ENCODE measurements around the gene MTRR. TPM values are rescaled to one million over a fixed set of nuclear protein-coding genes. Genes with fewer than 3 reads are reported as not detected.

Gene MTRR
- total RNA-seq, 1 experiment from 2014 or later = 46.9 TPM

DNA sequence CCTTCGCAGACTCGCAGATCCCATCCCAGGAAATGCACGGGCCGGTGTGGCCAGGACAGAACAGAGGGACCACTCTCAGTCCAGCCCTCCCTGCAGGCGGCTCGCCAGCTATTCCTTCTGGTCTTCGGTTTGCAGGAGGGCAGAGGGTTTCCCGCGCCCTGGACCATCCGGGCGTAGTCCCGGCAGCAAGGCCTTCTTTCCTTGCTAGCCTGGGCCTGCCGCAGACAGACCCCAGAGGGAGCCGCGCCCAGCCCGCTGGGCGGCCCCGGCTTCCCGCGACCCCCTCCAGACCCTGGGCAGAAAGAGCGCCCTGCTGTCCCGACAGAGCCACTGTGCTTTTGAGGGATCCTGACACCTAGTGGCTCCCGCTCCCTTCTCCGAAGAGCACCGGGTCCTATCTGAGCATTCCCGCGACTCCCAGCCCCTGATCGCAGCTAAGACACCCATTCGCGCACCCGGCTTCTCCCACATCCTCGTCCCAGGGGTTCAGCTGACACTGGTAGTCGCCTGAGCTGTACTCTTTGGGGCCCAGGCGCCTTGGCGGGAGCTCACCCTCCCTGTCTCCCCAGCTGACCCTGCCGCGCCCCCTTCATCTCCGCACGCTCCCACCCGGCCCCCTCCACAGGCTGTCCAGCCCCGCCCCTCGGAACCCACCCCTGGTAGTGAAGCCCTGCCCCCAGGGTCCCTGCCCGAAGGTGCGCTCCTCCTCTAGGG, 19.1 kb upstream of the MTRR start:
- ChIA-PET CTCF (interaction anchor here (0.6 to 2.6 kb wide), 18 partner anchors 11 to 1215 kb away, joined by 3 to 28 read pairs (median 4); partner anchors contain the start of genes FASTKD3 and MTRR), POLR2A (interaction anchor here (1.3 kb wide), 1 partner anchor 34 kb away, joined by 3 read pairs; no protein-coding TSS in a partner anchor)
- Mint-ChIP-seq H3K36me3 (no peaks in the 10 kb centered on the region), H3K27me3 (ENCODE audit: low read depth) (peaks cover 73% of the 10 kb centered on the region), H3K27ac (no peak overlapping the region), H3K4me3 (peak overlapping the region; percentile 82), H3K4me1 (peaks cover 7% of the 10 kb centered on the region), H3K9me3 (peaks cover 11% of the 10 kb centered on the region)
- DNase-seq (ENCODE audit: low spot score) (peak; percentile 49), ATAC-seq (peak; percentile 46)
- TF ChIP-seq NR1H2 (CRISPR knock-in tag; IDR thresholded peaks at IDR 0.05) (no peak), ZNF396 (CRISPR knock-in tag; IDR thresholded peaks at IDR 0.05; ENCODE audit: borderline replicate concordance) (no peak), ZBTB21 (CRISPR knock-in tag; IDR thresholded peaks at IDR 0.05; ENCODE audit: borderline replicate concordance) (no peak), ETV6 (CRISPR knock-in tag; IDR thresholded peaks at IDR 0.05) (no peak), ZNF317 (CRISPR knock-in tag; IDR thresholded peaks at IDR 0.05; ENCODE audit: borderline replicate concordance, low read depth) (no peak), FOXP1 (CRISPR knock-in tag; IDR thresholded peaks at IDR 0.05; ENCODE audit: borderline replicate concordance) (0 out of 2 replicates have a peak, but pooled peaks have one; percentile 27), SP1 (CRISPR knock-in tag; conservative IDR thresholded peaks at IDR 0.05) (peak; percentile 45; the same call in 1 of the 2 replicates), MYBL2 (CRISPR knock-in tag; IDR thresholded peaks at IDR 0.05) (no peak), TCF7 (CRISPR knock-in tag; IDR thresholded peaks at IDR 0.05; ENCODE audit: low read depth) (no peak), SOX15 (CRISPR knock-in tag; IDR thresholded peaks at IDR 0.05) (no peak), ZNF263 (CRISPR knock-in tag; IDR thresholded peaks at IDR 0.05; ENCODE audit: low read depth) (no peak), ZNF423 (CRISPR knock-in tag; IDR thresholded peaks at IDR 0.05) (peak; percentile 66; the same call in 1 of the 2 replicates)
- TF ChIP-seq, protein P1, sequence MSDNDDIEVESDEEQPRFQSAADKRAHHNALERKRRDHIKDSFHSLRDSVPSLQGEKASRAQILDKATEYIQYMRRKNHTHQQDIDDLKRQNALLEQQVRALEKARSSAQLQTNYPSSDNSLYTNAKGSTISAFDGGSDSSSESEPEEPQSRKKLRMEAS (CRISPR knock-in tag; IDR thresholded peaks at IDR 0.05) = 0 out of 2 replicates have a peak, but pooled peaks have one; percentile 35
- TF ChIP-seq, protein P2, sequence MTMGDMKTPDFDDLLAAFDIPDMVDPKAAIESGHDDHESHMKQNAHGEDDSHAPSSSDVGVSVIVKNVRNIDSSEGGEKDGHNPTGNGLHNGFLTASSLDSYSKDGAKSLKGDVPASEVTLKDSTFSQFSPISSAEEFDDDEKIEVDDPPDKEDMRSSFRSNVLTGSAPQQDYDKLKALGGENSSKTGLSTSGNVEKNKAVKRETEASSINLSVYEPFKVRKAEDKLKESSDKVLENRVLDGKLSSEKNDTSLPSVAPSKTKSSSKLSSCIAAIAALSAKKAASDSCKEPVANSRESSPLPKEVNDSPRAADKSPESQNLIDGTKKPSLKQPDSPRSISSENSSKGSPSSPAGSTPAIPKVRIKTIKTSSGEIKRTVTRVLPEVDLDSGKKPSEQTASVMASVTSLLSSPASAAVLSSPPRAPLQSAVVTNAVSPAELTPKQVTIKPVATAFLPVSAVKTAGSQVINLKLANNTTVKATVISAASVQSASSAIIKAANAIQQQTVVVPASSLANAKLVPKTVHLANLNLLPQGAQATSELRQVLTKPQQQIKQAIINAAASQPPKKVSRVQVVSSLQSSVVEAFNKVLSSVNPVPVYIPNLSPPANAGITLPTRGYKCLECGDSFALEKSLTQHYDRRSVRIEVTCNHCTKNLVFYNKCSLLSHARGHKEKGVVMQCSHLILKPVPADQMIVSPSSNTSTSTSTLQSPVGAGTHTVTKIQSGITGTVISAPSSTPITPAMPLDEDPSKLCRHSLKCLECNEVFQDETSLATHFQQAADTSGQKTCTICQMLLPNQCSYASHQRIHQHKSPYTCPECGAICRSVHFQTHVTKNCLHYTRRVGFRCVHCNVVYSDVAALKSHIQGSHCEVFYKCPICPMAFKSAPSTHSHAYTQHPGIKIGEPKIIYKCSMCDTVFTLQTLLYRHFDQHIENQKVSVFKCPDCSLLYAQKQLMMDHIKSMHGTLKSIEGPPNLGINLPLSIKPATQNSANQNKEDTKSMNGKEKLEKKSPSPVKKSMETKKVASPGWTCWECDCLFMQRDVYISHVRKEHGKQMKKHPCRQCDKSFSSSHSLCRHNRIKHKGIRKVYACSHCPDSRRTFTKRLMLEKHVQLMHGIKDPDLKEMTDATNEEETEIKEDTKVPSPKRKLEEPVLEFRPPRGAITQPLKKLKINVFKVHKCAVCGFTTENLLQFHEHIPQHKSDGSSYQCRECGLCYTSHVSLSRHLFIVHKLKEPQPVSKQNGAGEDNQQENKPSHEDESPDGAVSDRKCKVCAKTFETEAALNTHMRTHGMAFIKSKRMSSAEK (CRISPR knock-in tag; IDR thresholded peaks at IDR 0.05; ENCODE audit: borderline replicate concordance) = no peak
- TF ChIP-seq, protein P3, sequence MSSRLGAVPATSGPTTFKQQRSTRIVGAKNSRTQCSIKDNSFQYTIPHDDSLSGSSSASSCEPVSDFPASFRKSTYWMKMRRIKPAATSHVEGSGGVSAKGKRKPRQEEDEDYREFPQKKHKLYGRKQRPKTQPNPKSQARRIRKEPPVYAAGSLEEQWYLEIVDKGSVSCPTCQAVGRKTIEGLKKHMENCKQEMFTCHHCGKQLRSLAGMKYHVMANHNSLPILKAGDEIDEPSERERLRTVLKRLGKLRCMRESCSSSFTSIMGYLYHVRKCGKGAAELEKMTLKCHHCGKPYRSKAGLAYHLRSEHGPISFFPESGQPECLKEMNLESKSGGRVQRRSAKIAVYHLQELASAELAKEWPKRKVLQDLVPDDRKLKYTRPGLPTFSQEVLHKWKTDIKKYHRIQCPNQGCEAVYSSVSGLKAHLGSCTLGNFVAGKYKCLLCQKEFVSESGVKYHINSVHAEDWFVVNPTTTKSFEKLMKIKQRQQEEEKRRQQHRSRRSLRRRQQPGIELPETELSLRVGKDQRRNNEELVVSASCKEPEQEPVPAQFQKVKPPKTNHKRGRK (CRISPR knock-in tag; IDR thresholded peaks at IDR 0.05; ENCODE audit: borderline replicate concordance) = no peak
- TF ChIP-seq, protein P4, sequence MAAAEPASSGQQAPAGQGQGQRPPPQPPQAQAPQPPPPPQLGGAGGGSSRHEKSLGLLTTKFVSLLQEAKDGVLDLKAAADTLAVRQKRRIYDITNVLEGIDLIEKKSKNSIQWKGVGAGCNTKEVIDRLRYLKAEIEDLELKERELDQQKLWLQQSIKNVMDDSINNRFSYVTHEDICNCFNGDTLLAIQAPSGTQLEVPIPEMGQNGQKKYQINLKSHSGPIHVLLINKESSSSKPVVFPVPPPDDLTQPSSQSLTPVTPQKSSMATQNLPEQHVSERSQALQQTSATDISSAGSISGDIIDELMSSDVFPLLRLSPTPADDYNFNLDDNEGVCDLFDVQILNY (CRISPR knock-in tag; IDR thresholded peaks at IDR 0.05) = 0 out of 2 replicates have a peak, but pooled peaks have one; percentile 44
- TF ChIP-seq, protein P5, sequence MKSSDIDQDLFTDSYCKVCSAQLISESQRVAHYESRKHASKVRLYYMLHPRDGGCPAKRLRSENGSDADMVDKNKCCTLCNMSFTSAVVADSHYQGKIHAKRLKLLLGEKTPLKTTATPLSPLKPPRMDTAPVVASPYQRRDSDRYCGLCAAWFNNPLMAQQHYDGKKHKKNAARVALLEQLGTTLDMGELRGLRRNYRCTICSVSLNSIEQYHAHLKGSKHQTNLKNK (CRISPR knock-in tag; IDR thresholded peaks at IDR 0.05) = no peak
- TF ChIP-seq, protein P6, sequence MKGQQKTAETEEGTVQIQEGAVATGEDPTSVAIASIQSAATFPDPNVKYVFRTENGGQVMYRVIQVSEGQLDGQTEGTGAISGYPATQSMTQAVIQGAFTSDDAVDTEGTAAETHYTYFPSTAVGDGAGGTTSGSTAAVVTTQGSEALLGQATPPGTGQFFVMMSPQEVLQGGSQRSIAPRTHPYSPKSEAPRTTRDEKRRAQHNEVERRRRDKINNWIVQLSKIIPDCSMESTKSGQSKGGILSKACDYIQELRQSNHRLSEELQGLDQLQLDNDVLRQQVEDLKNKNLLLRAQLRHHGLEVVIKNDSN (CRISPR knock-in tag; IDR thresholded peaks at IDR 0.05) = no peak
- TF ChIP-seq, protein P7, sequence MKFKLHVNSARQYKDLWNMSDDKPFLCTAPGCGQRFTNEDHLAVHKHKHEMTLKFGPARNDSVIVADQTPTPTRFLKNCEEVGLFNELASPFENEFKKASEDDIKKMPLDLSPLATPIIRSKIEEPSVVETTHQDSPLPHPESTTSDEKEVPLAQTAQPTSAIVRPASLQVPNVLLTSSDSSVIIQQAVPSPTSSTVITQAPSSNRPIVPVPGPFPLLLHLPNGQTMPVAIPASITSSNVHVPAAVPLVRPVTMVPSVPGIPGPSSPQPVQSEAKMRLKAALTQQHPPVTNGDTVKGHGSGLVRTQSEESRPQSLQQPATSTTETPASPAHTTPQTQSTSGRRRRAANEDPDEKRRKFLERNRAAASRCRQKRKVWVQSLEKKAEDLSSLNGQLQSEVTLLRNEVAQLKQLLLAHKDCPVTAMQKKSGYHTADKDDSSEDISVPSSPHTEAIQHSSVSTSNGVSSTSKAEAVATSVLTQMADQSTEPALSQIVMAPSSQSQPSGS (CRISPR knock-in tag; IDR thresholded peaks at IDR 0.05; ENCODE audit: borderline replicate concordance, low read depth) = no peak
- TF ChIP-seq, protein P8, sequence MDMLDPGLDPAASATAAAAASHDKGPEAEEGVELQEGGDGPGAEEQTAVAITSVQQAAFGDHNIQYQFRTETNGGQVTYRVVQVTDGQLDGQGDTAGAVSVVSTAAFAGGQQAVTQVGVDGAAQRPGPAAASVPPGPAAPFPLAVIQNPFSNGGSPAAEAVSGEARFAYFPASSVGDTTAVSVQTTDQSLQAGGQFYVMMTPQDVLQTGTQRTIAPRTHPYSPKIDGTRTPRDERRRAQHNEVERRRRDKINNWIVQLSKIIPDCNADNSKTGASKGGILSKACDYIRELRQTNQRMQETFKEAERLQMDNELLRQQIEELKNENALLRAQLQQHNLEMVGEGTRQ (CRISPR knock-in tag; IDR thresholded peaks at IDR 0.05) = no peak
- TF ChIP-seq, protein P9, sequence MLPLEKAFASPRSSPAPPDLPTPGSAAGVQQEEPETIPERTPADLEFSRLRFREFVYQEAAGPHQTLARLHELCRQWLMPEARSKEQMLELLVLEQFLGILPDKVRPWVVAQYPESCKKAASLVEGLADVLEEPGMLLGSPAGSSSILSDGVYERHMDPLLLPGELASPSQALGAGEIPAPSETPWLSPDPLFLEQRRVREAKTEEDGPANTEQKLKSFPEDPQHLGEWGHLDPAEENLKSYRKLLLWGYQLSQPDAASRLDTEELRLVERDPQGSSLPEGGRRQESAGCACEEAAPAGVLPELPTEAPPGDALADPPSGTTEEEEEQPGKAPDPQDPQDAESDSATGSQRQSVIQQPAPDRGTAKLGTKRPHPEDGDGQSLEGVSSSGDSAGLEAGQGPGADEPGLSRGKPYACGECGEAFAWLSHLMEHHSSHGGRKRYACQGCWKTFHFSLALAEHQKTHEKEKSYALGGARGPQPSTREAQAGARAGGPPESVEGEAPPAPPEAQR (CRISPR knock-in tag; IDR thresholded peaks at IDR 0.05) = no peak

Data from WTC11 (cell line).